Astrocyte of the spinal cord (primary cell): Measurements from ENCODE around the gene LSM6.
A peak's percentile ranks its signal among the peaks of the same experiment; 100 is the strongest.

ENCODE experiments used
- DNase-seq: peaks from one replicate; pipeline ENCODE4 v3.0.0; 2011; ENCODE audit warnings: low read depth, low spot score
- H3K4me3 ChIP-seq: 2 replicates; pipeline ENCODE4 v1.5.1; 2011; ENCODE audit warnings: low read depth, mild to moderate bottlenecking, low read length, moderate library complexity
- in situ Hi-C: cut with HindIII; loops from 2 replicates; pipeline ENCODE4 v1.10.0; 2017; ENCODE audit warnings: low sequenced_read_pairs
- TF ChIP-seq, protein P1 (sequence below): IDR thresholded peaks from 2 replicates; pipeline ENCODE4 v1.5.1; 2012; ENCODE audit warnings: low read depth, mild to moderate bottlenecking, low read length, inconsistent platforms

Gene LSM6

DNA sequence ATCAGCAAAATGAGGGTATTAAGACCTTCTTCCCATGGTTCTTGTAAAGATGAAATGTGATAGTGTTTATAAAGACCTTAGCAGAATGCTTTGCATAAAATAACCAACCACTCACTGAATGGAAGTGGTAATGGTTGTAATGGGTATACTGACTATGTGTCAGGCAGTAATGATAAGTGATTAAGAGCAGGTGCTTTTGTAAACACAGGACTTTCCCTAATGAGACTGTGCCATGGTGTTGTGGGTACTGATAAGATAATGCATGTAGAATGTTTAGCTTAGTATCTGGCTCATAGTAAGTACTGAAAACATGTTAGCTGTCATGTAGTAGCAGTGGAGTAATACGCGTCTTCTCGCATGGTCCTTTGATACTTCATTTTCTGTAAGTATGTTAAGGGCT, 6.9 kb downstream of the LSM6 start:
- H3K4me3 ChIP-seq = no peak overlapping the region
- TF ChIP-seq, protein P1, sequence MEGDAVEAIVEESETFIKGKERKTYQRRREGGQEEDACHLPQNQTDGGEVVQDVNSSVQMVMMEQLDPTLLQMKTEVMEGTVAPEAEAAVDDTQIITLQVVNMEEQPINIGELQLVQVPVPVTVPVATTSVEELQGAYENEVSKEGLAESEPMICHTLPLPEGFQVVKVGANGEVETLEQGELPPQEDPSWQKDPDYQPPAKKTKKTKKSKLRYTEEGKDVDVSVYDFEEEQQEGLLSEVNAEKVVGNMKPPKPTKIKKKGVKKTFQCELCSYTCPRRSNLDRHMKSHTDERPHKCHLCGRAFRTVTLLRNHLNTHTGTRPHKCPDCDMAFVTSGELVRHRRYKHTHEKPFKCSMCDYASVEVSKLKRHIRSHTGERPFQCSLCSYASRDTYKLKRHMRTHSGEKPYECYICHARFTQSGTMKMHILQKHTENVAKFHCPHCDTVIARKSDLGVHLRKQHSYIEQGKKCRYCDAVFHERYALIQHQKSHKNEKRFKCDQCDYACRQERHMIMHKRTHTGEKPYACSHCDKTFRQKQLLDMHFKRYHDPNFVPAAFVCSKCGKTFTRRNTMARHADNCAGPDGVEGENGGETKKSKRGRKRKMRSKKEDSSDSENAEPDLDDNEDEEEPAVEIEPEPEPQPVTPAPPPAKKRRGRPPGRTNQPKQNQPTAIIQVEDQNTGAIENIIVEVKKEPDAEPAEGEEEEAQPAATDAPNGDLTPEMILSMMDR = no peak
- no peak for DNase-seq
- in situ Hi-C loops = no loop called here

DNA sequence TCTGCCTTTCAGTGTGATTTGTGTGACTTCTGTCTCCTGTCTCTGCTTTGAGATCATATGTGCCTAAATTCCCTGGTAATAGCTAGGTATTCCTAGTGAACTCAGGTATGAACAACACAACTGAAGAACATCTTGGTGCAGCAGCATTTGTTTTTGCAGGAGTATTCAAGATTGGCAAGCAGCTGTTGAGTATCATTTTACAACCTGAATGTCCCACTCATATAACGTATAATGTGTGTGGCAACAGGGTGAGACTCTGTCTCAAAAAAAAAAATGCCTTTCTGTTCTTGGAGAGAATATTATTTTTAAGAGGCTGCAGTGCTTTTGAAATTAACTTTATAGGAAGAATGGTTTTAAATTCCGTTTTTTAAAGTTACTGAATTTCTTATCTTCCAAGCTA, 7.7 kb downstream of the LSM6 start:
- in situ Hi-C loops = no loop called here
- no peak overlapping the region for H3K4me3 ChIP-seq
- TF ChIP-seq, protein P1 = no peak
- DNase-seq = no peak

DNA sequence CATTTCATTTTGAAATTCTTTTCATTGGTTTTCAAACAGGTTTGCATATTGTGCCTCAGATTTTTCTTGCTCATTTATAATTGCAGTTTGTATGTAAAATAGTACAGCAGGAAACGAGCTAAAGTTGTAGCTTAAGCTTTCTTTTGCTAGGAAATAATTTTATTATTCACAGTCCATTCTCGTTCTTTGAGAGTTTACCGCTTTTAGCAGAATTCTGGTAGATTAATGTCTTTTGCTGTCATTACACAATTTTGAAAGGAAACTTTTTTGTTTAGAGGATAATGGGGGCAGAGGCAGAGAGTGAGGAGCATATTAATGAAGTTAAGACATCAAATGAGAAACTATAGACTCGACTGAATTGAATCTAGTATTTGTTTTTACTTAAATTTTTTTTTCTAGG, 10.5 kb downstream of the LSM6 start:
- in situ Hi-C loops = no loop called here
- TF ChIP-seq, protein P1 = no peak
- DNase-seq = no peak
- no peak overlapping the region for H3K4me3 ChIP-seq

DNA sequence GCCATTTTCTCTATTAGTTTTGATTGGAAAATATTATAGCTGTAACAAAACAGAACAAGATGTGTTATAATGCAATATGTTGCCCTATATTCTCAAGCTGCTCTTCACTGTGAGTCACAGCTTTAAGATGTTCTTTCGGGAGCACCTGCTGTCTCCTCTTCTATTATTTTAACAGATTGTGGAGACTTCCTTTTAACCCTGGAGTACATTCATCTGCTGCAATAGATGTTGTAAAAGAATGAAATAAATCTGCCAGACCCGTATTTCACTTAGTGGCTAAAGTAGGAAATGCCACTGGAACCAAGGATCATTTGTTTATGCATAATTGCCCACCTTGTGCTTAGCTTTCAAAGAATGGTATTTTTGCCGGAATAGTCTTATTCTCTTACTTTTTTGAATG, 11.1 kb downstream of the LSM6 start:
- peak; percentile 47 for DNase-seq
- in situ Hi-C loops = no loop called here
- TF ChIP-seq, protein P1 = no peak
- H3K4me3 ChIP-seq = no peak overlapping the region

DNA sequence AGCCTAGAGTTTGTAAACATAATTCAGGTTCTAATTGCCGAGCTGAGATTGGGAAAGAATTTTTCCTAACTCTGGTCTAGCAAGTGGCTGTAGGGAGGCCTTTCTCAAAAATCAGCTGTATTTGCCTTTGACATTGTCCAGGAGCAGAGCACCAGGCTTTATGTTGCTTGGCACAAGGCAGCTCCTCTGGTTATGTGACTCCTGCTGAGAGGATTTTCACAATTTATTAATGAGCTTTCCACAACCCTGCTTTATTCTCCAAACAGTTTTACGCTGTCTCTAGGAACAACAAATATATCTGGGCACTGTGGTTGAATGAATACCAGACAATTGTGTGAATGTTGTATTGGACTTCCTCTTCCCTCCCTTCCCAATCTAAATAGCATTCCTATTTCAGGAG, 14.9 kb downstream of the LSM6 start:
- TF ChIP-seq, protein P1 = no peak
- H3K4me3 ChIP-seq = no peak overlapping the region
- peak; percentile 64 for DNase-seq
- in situ Hi-C loops = no loop called here

DNA sequence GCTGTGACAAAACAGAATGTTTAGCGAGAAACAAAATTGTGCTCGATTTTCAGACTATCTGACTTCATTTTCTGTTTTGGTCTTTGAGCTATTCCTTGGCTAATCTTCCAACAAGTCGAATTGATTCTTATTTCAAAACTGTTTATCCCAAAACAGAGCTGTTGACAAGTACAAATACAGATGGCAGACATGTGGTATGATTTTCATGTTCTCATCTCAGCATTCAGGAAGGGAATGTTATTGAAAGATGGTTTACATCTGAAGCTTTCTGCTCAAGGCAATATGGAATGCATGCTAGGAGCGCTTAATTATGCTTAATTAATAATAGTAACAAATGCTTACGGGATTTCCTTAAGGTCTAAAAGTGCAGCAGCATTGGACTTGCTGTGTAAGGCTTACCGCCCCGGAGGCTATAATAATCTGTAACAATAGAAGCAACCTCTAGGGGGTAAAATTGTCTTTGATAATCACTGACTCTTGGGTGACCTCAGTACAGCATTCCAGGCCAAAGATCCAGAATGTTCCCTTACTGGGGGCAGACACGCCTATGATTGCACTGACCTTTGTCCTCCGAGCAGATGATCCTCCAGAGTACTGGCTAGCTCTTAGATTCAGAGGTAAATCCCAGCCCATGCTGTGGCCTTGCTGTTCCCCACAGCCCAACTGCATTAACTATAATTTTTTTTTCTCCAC, 16.4 kb downstream of the LSM6 start:
- no peak overlapping the region for H3K4me3 ChIP-seq
- TF ChIP-seq, protein P1 = no peak
- in situ Hi-C loops = no loop called here
- no peak for DNase-seq

DNA sequence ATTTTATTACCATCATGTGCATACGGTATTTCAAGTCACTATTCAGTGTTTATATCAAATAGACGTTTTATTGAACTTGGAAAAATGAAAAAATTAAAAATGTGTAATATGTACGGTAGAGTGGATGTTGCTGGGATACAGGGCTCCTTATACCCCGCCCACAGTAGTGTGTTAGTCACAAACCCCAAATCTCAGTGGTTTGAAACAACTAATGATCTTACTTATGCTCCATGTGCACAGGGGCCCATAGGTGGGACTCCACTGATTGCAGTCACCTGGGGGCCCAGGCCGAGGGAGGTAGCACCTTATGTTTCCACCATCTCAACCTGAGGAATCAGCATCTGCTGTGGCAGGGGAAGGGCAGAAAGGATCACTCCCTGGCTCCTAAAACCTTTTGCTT, 18.1 kb downstream of the LSM6 start:
- DNase-seq = no peak
- in situ Hi-C loops = no loop called here
- H3K4me3 ChIP-seq = no peak overlapping the region
- TF ChIP-seq, protein P1 = no peak
